GM10248 (cell line): ENCODE measurements around the gene ULK3.
A peak's percentile ranks its signal among the peaks of the same experiment; 100 is the strongest.

Source experiments
- CTCF ChIA-PET: fragments of 300-600 bp; sonication (Branson Sonifier 250); formaldehyde crosslinking; extraction: SDS; loops from one replicate; lab custom pipeline; 2021; ENCODE audit warnings: antibody characterized with exemption; lab: Yijun Ruan, JAX
- POLR2A ChIA-PET: fragments of 350-650 bp; sonication (Branson Sonifier 250); formaldehyde crosslinking; extraction: SDS; loops from one replicate; lab custom pipeline; 2020; ENCODE audit warnings: antibody characterized with exemption; lab: Yijun Ruan, JAX
- DNase-seq: peaks from one replicate; pipeline ENCODE4 v3.0.0; 2012; ENCODE audit errors: extremely low spot score
- TF ChIP-seq, protein P1 (sequence below): IDR thresholded peaks from 2 replicates; pipeline ENCODE4 v1.5.1; 2012; ENCODE audit warnings: mild to moderate bottlenecking, low read depth; ENCODE audit errors: extremely low read depth, missing control alignments, control extremely low read depth

Gene ULK3

GRCh38 chr15:74793135-74794028 is 49.6 kb downstream of the ULK3 start:
- TF ChIP-seq, protein P1, sequence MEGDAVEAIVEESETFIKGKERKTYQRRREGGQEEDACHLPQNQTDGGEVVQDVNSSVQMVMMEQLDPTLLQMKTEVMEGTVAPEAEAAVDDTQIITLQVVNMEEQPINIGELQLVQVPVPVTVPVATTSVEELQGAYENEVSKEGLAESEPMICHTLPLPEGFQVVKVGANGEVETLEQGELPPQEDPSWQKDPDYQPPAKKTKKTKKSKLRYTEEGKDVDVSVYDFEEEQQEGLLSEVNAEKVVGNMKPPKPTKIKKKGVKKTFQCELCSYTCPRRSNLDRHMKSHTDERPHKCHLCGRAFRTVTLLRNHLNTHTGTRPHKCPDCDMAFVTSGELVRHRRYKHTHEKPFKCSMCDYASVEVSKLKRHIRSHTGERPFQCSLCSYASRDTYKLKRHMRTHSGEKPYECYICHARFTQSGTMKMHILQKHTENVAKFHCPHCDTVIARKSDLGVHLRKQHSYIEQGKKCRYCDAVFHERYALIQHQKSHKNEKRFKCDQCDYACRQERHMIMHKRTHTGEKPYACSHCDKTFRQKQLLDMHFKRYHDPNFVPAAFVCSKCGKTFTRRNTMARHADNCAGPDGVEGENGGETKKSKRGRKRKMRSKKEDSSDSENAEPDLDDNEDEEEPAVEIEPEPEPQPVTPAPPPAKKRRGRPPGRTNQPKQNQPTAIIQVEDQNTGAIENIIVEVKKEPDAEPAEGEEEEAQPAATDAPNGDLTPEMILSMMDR, result peak; percentile 63
- CTCF ChIA-PET, result interaction anchor here (1.0 to 35.2 kb wide), 19 partner anchors 6 to 409 kb away, joined by 3 to 1226 read pairs (median 7); partner anchors contain the start of genes CPLX3, CSK and ULK3
- no peak for DNase-seq
- POLR2A ChIA-PET, result interaction anchor here (0.8 to 1.2 kb wide), 2 partner anchors 18 to 76 kb away, joined by 3 to 7 read pairs; no protein-coding TSS in a partner anchor

- CTCF ChIA-PET, result interaction anchor here (1.1 to 35.2 kb wide), 15 partner anchors 7 to 246 kb away, joined by 3 to 1226 read pairs (median 9); partner anchors contain the start of genes CPLX3, CSK and ULK3
Observed at GRCh38 chr15:74792227-74793016, 50.5 kb downstream of the ULK3 start.

GRCh38 chr15:74791667-74792066 is 51.3 kb downstream of the ULK3 start:
- no peak for DNase-seq
- CTCF ChIA-PET, result interaction anchor here (1.2 to 35.2 kb wide), 7 partner anchors 8 to 220 kb away, joined by 3 to 1226 read pairs (median 15); partner anchors contain the start of genes CSK and ULK3
- TF ChIP-seq, protein P1, result no peak
- POLR2A ChIA-PET, result interaction anchor here (0.6 kb wide), 1 partner anchor 24 kb away, joined by 3 read pairs; no protein-coding TSS in a partner anchor

More at GRCh38 chr15:74792227-74793016, 50.5 kb downstream of the ULK3 start:
- TF ChIP-seq, protein P1, result no peak
- DNase-seq, result no peak
- POLR2A ChIA-PET, result interaction anchor here (1.2 kb wide), 1 partner anchor 77 kb away, joined by 7 read pairs; no protein-coding TSS in a partner anchor

DNA sequence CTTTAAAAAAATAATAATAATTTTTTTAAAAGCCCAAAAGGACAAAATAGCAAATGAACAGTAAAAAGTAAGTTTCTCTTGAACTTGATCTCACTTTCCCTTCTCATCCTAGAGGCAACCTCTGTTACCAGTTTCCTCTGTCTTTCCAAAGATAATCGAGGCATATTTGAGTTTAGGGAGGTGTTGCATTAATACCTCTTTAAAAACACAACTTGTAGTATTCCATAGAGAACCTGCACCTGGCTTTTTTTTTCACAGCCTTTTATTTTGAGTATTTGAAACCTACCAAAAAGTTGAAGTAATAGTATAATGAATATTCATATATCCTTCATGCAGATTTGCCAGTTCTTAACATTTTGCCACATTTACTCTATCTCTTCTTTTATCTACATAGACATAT is 51.9 kb downstream of the ULK3 start:
- ChIA-PET CTCF (interaction anchor here (3.3 to 35.2 kb wide), 4 partner anchors 8 to 157 kb away, joined by 15 to 1226 read pairs (median 104); partner anchors contain the start of gene CSK), POLR2A (no interaction called here)
- TF ChIP-seq, protein P1, result no peak
- no peak for DNase-seq

DNA sequence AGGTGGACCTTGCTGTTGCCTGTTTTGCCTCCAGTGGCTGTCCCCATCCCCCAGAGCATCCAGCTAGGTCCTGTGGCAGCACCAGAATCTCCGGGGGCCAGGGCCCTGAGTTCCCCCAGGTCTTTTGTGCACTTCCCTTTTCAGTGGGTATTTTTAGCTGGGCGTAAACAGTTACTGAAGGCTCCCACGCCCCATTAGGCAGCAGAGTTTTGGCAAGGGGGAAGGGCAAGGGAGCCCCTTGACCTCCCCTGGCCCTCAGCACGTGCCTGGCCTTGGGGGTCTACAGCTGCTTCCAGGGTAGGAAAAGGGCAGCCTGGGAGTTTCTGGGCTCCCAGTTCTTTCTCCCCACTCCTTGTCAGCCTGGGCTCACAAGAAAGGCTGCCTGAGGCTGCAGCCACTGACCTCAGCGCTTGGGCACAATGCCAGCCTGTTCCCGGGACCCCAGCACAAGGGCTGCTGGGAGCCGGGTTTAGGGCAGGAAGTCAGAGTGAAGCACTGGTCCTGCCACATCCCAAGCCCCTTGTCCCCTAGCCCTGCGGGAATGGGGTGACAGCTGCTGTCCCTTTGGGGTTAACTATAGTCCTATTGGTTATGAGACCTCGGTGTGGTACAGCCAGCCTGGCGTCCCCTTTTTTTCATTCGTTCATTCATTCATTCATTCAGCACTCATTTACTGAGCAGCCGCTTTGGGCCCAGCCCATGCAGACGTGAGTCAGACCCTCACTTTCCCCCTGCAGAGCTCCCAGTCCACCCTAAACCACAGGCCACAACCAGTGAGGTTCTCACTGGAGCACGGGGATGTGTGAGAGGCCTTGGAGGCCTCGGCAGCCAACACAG is 52.7 kb downstream of the ULK3 start:
- CTCF ChIA-PET, result interaction anchor here (0.9 to 35.2 kb wide), 5 partner anchors 9 to 111 kb away, joined by 3 to 1226 read pairs (median 3); partner anchors contain the start of gene CSK
- TF ChIP-seq, protein P1, result no peak
- DNase-seq, result no peak
- POLR2A ChIA-PET, result no interaction called here
